ENCODE results near the gene NEU3.

Gene NEU3

DNA sequence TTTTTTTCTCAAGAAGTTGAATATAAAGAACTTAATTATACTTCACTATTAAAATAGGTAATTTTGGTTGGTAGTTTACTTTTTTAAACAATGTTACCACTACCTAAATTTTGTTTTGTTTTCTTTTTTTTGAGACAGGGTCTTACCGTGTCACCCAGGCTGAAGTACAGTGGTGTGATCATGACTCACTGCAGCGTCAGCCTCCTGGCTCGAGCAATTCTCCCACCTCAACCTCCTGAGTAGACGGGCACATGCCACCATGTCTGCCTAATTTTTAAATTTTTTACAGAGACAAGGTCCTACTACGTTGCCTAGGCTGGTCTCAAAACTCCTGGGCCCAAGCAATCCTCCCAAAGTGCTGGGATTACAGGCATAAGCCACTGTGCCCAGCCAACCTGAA, 22.1 kb upstream of the NEU3 start:
- Histone ChIP-seq H3K27ac (no peak overlapping the region), H3K4me3 (no peak overlapping the region)
- no peak for DNase-seq (ENCODE audit: low spot score)
- TF ChIP-seq, protein P1, sequence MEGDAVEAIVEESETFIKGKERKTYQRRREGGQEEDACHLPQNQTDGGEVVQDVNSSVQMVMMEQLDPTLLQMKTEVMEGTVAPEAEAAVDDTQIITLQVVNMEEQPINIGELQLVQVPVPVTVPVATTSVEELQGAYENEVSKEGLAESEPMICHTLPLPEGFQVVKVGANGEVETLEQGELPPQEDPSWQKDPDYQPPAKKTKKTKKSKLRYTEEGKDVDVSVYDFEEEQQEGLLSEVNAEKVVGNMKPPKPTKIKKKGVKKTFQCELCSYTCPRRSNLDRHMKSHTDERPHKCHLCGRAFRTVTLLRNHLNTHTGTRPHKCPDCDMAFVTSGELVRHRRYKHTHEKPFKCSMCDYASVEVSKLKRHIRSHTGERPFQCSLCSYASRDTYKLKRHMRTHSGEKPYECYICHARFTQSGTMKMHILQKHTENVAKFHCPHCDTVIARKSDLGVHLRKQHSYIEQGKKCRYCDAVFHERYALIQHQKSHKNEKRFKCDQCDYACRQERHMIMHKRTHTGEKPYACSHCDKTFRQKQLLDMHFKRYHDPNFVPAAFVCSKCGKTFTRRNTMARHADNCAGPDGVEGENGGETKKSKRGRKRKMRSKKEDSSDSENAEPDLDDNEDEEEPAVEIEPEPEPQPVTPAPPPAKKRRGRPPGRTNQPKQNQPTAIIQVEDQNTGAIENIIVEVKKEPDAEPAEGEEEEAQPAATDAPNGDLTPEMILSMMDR (IDR thresholded peaks at IDR 0.05), result no peak

DNA sequence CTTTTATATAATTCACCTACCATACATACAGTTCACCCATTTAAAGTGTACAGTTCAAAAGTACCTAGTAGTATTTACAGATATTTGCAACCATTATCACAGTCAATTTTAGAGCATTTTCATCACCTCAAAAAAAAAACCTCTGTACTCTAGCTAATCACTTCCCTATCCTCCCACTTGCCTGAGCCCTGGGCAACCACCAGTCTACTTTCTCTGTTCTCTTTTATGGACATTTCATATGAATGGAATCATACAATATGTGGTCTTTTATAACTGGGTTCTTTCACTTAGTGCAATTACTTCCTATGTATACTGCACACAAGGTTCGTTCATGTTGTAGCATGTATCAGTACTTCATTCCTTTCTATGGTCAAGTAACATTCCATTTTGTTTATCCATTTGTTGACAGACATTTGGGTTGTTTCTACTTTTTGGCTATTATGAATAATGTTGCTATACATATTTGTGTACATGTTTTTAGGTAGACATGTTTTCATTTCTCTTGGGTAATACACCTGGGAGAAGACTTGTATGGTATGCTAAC, 17.8 kb upstream of the NEU3 start:
- DNase-seq (ENCODE audit: low spot score), result no peak
- Histone ChIP-seq H3K4me3 (no peak overlapping the region), H3K27ac (no peak overlapping the region)
- TF ChIP-seq, protein P1 (IDR thresholded peaks at IDR 0.05), result no peak

DNA sequence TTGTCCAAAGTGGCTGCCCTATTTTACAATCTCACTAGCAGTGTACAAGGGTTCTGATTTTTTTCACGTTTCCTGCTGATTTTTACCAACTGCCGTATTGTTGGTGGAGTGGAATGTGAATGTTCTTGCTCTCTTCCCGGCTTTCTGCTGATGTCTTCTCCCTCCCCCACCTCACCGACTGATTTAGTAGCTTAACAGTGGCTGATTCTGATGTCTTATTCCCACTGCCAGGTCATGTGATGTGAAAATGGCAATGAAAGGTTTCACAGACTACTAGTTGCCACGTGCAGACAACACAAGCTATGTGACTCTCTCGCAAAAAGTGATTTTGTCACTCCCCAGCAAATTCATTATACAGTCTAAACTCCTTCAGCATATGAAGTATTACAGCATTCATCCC, 17.3 kb upstream of the NEU3 start:
- TF ChIP-seq, protein P1 (IDR thresholded peaks at IDR 0.05), result no peak
- Histone ChIP-seq H3K4me3 (no peak overlapping the region), H3K27ac (no peak overlapping the region)
- no peak for DNase-seq (ENCODE audit: low spot score)

DNA sequence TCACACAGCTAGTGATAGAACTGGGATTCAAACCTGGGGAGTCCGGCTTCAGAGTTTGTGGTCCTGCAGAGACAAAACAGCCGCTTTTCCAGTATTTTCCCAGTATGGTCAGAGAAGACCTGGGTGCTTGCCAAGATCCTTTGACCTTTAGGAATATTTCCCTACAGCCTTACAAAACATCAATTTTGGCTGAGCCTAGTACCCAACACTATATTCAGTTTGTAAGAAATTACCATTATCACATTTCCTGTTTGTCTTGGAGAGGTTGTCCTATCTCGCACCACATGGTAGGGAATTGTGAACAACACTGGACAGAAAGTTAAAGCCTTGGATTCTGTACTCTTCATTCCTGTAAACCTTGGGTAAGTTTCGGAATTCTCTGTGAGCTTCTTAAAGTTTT, 10.7 kb upstream of the NEU3 start:
- TF ChIP-seq, protein P1 (IDR thresholded peaks at IDR 0.05), result no peak
- no peak for DNase-seq (ENCODE audit: low spot score)

DNA sequence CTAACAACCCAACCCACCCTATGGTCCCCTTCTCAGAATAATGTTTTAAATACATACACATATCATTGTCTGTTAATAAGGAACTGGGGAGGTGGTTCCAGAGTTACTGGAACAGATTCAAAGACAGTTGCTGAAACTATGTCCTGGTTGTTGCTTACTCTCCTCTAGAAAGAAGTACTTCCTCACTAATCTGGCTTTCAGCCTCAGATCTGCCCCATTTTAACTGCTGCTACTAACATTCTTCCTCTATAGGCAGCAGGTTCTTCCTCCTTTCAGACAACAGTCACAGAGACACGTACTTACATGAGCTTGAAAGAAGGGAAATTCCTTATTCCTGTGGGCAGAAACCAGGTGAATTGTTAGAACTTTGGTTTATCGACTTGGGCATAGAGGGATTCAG, 8.1 kb upstream of the NEU3 start:
- DNase-seq (ENCODE audit: low spot score), result no peak
- H3K27ac ChIP-seq, result no peak overlapping the region
- H3K4me3 ChIP-seq, result no peak overlapping the region
- TF ChIP-seq, protein P1 (IDR thresholded peaks at IDR 0.05), result no peak

More for the DNA sequence above, 10.7 kb upstream of the NEU3 start:
- Histone ChIP-seq H3K27ac (no peak overlapping the region), H3K4me3 (no peak overlapping the region)

DNA sequence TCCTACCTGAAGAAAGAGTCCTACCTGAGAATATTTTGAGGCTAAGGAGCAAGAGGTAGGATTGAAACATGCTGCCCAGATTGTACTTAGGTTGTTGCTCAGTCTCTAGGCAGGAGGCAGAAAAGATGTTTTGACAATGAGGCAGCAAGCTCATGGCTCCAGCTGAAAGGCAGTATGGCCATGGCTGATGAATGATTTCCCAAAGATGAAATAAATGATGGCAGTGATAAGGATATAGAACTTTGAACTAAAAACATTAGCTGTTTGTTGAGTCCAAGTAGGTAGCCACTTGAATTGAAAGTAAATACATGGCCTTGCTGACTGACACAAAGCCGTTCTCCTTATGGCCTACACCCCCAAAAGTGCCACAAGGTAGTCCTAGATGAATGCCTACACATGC, 6.8 kb upstream of the NEU3 start:
- no peak overlapping the region for H3K27ac ChIP-seq
- TF ChIP-seq, protein P1 (IDR thresholded peaks at IDR 0.05), result no peak
- DNase-seq (ENCODE audit: low spot score), result no peak
- H3K4me3 ChIP-seq, result no peak overlapping the region

DNA sequence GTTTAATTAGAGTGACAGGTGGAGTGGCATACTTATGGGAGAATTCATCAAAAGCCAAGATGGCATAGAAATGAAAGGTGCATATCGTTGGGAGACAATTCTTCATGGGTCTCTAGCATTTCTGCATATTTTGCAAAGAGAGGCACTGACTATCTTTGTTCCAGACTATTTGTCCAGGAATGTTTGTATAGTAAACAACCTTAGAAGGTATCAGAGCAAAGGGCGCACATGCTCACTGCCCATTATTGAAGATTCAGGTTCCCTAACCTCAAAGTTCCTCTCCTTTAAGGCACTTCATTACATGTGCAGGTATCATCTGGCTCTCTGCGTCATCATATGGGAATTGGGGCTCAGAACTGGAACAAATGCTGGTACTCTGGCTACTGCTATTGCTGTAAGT, 4.7 kb upstream of the NEU3 start:
- no peak for DNase-seq (ENCODE audit: low spot score)
- TF ChIP-seq, protein P1 (IDR thresholded peaks at IDR 0.05), result no peak

More for the DNA sequence above, 4.7 kb upstream of the NEU3 start:
- Histone ChIP-seq H3K27ac (no peak overlapping the region), H3K4me3 (no peak overlapping the region)

Data from coronary artery (tissue), 2 donors.